K562 (cell line): ENCODE results near the gene GSS. TPM values are rescaled to one million over a fixed set of nuclear protein-coding genes. Genes with fewer than 3 reads are reported as not detected.

Experiments
- ATAC-seq: fragments of 200-7000 bp; cut with Tn5 transposase; 3 replicates; pipeline ENCODE4 v1.9.1; 2020; ENCODE audit warnings: moderate library complexity
- BruUV-seq: library from RNA; stranded (reverse); fragments of 400-500 nt; replicated peaks from 2 replicates; lab custom pipeline; 2021; lab: Mats Ljungman, UMichigan
- CTCF ChIA-PET: fragments of 300-600 bp; formaldehyde crosslinking; extraction: SDS; loops from one replicate; lab custom pipeline; 2021; ENCODE audit warnings: low intra/inter-chr PET ratio; lab: Yijun Ruan, JAX
- POLR2A ChIA-PET: fragments of 300-600, 350-650 bp; sonication (Branson Sonifier 250); formaldehyde crosslinking; extraction: SDS; loops from one replicate; lab custom pipeline; 2021; ENCODE audit warnings: antibody characterized with exemption, inconsistent platforms; lab: Yijun Ruan, JAX
- DNase-seq, 4 experiments: peaks; one replicate each; pipeline versions ENCODE4 v3.0.0 to v3.0.0-alpha.2; 2011 to 2018; ENCODE audit warnings: low spot score in 3 of 4, mixed read lengths in 3 of 4; ENCODE audit errors: extremely low read depth in 1 of 4
- FAIRE-seq: peaks from 2 replicates; lab custom pipeline; 2011; peaks lifted over from hg19 to GRCh38; lab: Jason Lieb, UNC
- H2AFZ ChIP-seq: 2 replicates; pipeline ENCODE4 v1.6.0; 2011; ENCODE audit warnings: low read depth, low read length, control low read depth, inconsistent platforms
- H3K27ac ChIP-seq: fragments of 200-600 bp; 3 replicates; pipeline ENCODE4 v1.8.0; 2011; ENCODE audit warnings: low read depth, mild to moderate bottlenecking, control low read depth, inconsistent platforms, low read length, moderate library complexity, mixed read lengths; ENCODE audit errors: extremely low read depth
- H3K27me3 ChIP-seq, 2 experiments: fragments of 300-600 bp in 1 of 2; 2 replicates in 1 of 2; 3 replicates in 1 of 2; pipeline versions ENCODE4 v1.6.0 to v1.8.0; 2011; ENCODE audit warnings: inconsistent platforms in 2 of 2, low read length in 2 of 2, mild to moderate bottlenecking in 1 of 2, mixed read lengths in 1 of 2, moderate library complexity in 1 of 2; ENCODE audit not compliant: control insufficient read depth in 2 of 2, insufficient read depth in 2 of 2
- H3K36me3 ChIP-seq: fragments of 300-600 bp; 3 replicates; pipeline ENCODE4 v1.8.0; 2011; ENCODE audit warnings: mild to moderate bottlenecking, low read length, inconsistent platforms; ENCODE audit not compliant: control insufficient read depth, insufficient read depth
- H3K4me1 ChIP-seq, 2 experiments: fragments of 200-600 bp in 1 of 2; replicated peaks in 1 of 2; 2 replicates in 1 of 2; 3 replicates in 1 of 2; pipeline versions ENCODE4 v1.5.1 to v1.8.0; 2011; ENCODE audit warnings: inconsistent platforms in 2 of 2, low read length in 2 of 2, mild to moderate bottlenecking in 1 of 2, mixed read lengths in 1 of 2, moderate library complexity in 1 of 2; ENCODE audit not compliant: control insufficient read depth in 2 of 2, insufficient read depth in 2 of 2
- H3K4me2 ChIP-seq: 2 replicates; pipeline ENCODE4 v1.6.1; 2011; ENCODE audit warnings: low read length, control low read depth, inconsistent platforms, mixed read lengths; ENCODE audit not compliant: insufficient read depth
- H3K4me3 ChIP-seq: fragments of 200-600 bp; sonication (generic), shearing (Covaris generic); 2 replicates; pipeline ENCODE4 v1.5.1; 2016; ENCODE audit warnings: control low read depth, inconsistent platforms
- H3K79me2 ChIP-seq: fragments of 200-600 bp; 3 replicates; pipeline ENCODE4 v1.8.0; 2011; ENCODE audit warnings: low read length, inconsistent platforms; ENCODE audit not compliant: control insufficient read depth, insufficient read depth
- H3K9ac ChIP-seq, 2 experiments: 2 replicates each; pipeline versions ENCODE4 v1.6.0 to v1.6.1; 2011; ENCODE audit warnings: low read depth in 2 of 2, low read length in 2 of 2, control low read depth in 1 of 2, inconsistent platforms in 1 of 2, mild to moderate bottlenecking in 1 of 2, mixed read lengths in 1 of 2; ENCODE audit not compliant: insufficient read depth in 1 of 2
- H3K9me1 ChIP-seq: one replicate; pipeline ENCODE4 v1.6.0; 2011; ENCODE audit warnings: inconsistent platforms, mild to moderate bottlenecking, low read length, moderate library complexity; ENCODE audit not compliant: control insufficient read depth, insufficient read depth
- H3K9me3 ChIP-seq: replicated peaks from 2 replicates; pipeline ENCODE4 v1.5.1; 2011; ENCODE audit warnings: low read depth, low read length, inconsistent platforms; ENCODE audit not compliant: control insufficient read depth, insufficient read depth
- H4K20me1 ChIP-seq: replicated peaks from 2 replicates; pipeline ENCODE4 v1.6.1; 2011; ENCODE audit warnings: low read length, inconsistent platforms, mixed read lengths; ENCODE audit not compliant: control insufficient read depth, insufficient read depth
- BCOR ChIP-seq: fragments of 450-650 bp; IDR thresholded peaks from 2 replicates; pipeline ENCODE4 v1.6.1; 2016
- ZNF449 ChIP-seq: fragments of 250-450 bp; sonication (Bioruptor Pico); IDR thresholded peaks from 2 replicates; pipeline ENCODE4 v1.8.0; 2022; ENCODE audit warnings: moderate library complexity, mild to moderate bottlenecking, inconsistent platforms
- WGBS: fragments of 100-300 bp; shearing (Covaris generic); methylation state at CpG from one replicate; pipeline ENCODE4 v1.1.6; 2016; ENCODE audit warnings: low coverage, mixed read lengths; ENCODE audit not compliant: insufficient coverage; ENCODE audit errors: missing lambda C conversion rate; 5-methylcytosine and 5-hydroxymethylcytosine counted together
- in situ Hi-C: fragments of 300-500 bp; cut with MboI; formaldehyde crosslinking; loops from 4 replicates; pipeline ENCODE4 v1.15.0; 2018; ENCODE audit warnings: inconsistent platforms, mixed read lengths
- intact Hi-C: fragments of 100-400 bp; cut with micrococcal nuclease; formaldehyde crosslinking; loops from 2 replicates; pipeline ENCODE4 v1.14.2; 2022
- polyA plus RNA-seq, 8 experiments: library from polyadenylated mRNA; depleted of rRNA in 4 of 8; stranded (reverse) in 5 of 8; unstranded in 3 of 8; fragments of >200 nt; fragmentation: Nextera tagmentation in 2 of 8; fragmentation: Illumina TruSeq in 1 of 8; extraction: Ambion mirVana in 2 of 8; extraction: Trizol in 1 of 8; gene quantifications; 2 replicates each; pipeline versions ENCODE4 v1.2.1 to v1.2.3, GENCODE V29; 2011 to 2014; ENCODE audit warnings: inconsistent platforms in 1 of 8, missing spikeins in 1 of 8
- total RNA-seq, 7 experiments: library from RNA; depleted of rRNA in 6 of 7; stranded (reverse); fragments of >200 nt in 6 of 7; fragmentation: Illumina TruSeq in 2 of 7; extraction: Trizol in 2 of 7; gene quantifications; 2 replicates each; pipeline versions ENCODE4 v1.2.1 to v1.2.3, GENCODE V29; 2011 to 2021; ENCODE audit warnings: low replicate concordance in 1 of 7
- TF ChIP-seq, protein P1 (sequence below): IDR thresholded peaks from 2 replicates; pipeline ENCODE4 v1.6.1; 2014; ENCODE audit warnings: antibody characterized with exemption

The GSS gene
- total and polyA plus RNA-seq, 9 of the 15 experiments (the other 6 are each of a cell fraction or from before 2014, with no cell fraction given), result 18.4 to 165 (median 89.4) TPM

DNA sequence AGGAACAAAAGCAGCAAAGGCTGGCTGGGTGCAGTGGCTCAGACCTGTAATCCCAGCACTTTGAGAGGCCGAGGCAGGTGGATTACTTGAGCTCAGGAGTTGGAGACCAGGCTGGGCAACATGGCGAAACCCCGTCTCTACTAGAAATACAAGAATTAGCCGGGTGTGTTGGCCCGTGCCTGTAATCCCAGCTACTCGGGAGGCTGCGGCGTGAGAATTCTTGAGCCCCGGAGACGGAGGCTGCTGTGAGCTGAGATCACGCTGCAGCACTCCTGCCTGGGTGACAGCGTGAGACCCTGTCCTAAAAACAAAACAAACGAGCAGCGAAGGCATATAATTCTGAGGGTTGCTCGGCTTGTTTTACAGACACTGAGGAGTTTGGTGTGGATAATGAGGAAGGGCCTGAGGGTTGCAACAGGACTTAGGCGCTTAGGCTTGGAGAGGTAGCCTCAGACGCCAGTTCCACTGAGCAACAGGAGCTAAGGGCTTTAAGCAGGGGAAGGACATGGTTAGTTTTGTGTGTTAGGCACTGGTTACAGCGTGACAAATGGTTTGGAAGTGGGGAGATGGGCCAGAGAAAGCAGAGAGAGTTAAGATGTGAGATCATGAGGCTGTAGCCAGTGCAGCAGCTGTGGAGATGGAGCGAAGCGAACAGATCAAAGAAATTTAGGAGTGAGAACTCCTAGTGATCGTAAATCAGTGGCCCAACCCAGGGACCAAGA is 1.3 kb upstream of the GSS start:
- 85% methylated on average over 21 of the region's 21 CpGs for WGBS
- DNase-seq (no peak), FAIRE-seq (no peak), ATAC-seq (no peak)
- ChIA-PET CTCF (interaction anchor here (1.1 to 1.2 kb wide), 2 partner anchors 82 to 645 kb away, joined by 4 to 5 read pairs; no protein-coding TSS in a partner anchor), POLR2A (interaction anchor here (0.9 to 2.8 kb wide), 3 partner anchors 14 to 121 kb away, joined by 4 to 12 read pairs (median 4); no protein-coding TSS in a partner anchor)
- H4K20me1 ChIP-seq, result no peaks in the 10 kb centered on the region
- intact Hi-C loops (no loop called here), in situ Hi-C loops (loop anchor here (5.0 kb wide), 1 partner anchor 85 kb away; the partner anchor contains the start of gene GGT7)
- no peak overlapping the region for H3K9ac ChIP-seq
- BruUV-seq, result no TSS peak
- TF ChIP-seq ZNF449 (CRISPR knock-in tag) (no peak), BCOR (no peak)
- TF ChIP-seq, protein P1, sequence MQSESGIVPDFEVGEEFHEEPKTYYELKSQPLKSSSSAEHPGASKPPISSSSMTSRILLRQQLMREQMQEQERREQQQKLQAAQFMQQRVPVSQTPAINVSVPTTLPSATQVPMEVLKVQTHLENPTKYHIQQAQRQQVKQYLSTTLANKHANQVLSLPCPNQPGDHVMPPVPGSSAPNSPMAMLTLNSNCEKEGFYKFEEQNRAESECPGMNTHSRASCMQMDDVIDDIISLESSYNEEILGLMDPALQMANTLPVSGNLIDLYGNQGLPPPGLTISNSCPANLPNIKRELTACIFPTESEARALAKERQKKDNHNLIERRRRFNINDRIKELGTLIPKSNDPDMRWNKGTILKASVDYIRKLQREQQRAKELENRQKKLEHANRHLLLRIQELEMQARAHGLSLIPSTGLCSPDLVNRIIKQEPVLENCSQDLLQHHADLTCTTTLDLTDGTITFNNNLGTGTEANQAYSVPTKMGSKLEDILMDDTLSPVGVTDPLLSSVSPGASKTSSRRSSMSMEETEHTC, result no peak
- H3K27ac ChIP-seq, result no peak overlapping the region
- no peaks in the 10 kb centered on the region for H3K27me3 ChIP-seq
- peak overlapping the region; percentile 28 for H2AFZ ChIP-seq
- peaks cover 23% of the 10 kb centered on the region for H3K79me2 ChIP-seq
- H3K36me3 ChIP-seq, result peaks cover 12% of the 10 kb centered on the region; the same call in 2 of the 3 replicates
- H3K4me2 ChIP-seq, result no peak overlapping the region
- H3K4me3 ChIP-seq, result no peak overlapping the region
- peaks cover 23% of the 10 kb centered on the region in 2 experiments; a peak in 4 of 5 replicates for H3K4me1 ChIP-seq
- no peaks in the 10 kb centered on the region for H3K9me1 ChIP-seq
- no peaks in the 10 kb centered on the region for H3K9me3 ChIP-seq
